Liver (tissue), 9 donors: ENCODE results near the gene PYGO2. TPM values are rescaled to one million over a fixed set of nuclear protein-coding genes. Genes with fewer than 3 reads are reported as not detected.
A peak's percentile ranks its signal among the peaks of the same experiment; 100 is the strongest.

ENCODE experiments used
- DNase-seq: peaks from one replicate; pipeline ENCODE4 v3.0.0-alpha.2; 2017; ENCODE audit warnings: low spot score
- H3K27ac ChIP-seq, 2 donors: one replicate each; pipeline ENCODE4 v1.7.0; 2013; ENCODE audit warnings: inconsistent platforms in 2 of 2, low read length in 2 of 2, control low read depth in 1 of 2, low read depth in 1 of 2, mild to moderate bottlenecking in 1 of 2
- H3K27me3 ChIP-seq, 4 donors: one replicate each; pipeline versions ENCODE4 v1.6.1 to v1.7.0; 2013; ENCODE audit warnings: low read length in 3 of 4, inconsistent platforms in 1 of 4, mild to moderate bottlenecking in 1 of 4, moderate library complexity in 1 of 4; ENCODE audit not compliant: control insufficient read depth in 4 of 4, insufficient read depth in 4 of 4
- H3K36me3 ChIP-seq, 4 donors: one replicate each; pipeline versions ENCODE4 v1.6.1 to v1.7.0; 2013; ENCODE audit warnings: low read length in 3 of 4, mild to moderate bottlenecking in 3 of 4, low read depth in 1 of 4, moderate library complexity in 1 of 4; ENCODE audit not compliant: control insufficient read depth in 4 of 4, insufficient read depth in 3 of 4
- H3K4me1 ChIP-seq, 4 donors: one replicate each; pipeline versions ENCODE4 v1.6.1 to v1.7.0; 2013; ENCODE audit warnings: low read length in 3 of 4, mild to moderate bottlenecking in 3 of 4, moderate library complexity in 1 of 4; ENCODE audit not compliant: control insufficient read depth in 4 of 4, insufficient read depth in 4 of 4
- H3K4me3 ChIP-seq, 3 donors: one replicate each; pipeline versions ENCODE4 v1.6.1 to v1.7.0; 2013; ENCODE audit warnings: low read length in 3 of 3, control low read depth in 1 of 3, low read depth in 1 of 3, mild to moderate bottlenecking in 1 of 3
- H3K9ac ChIP-seq, 2 donors: one replicate each; pipeline ENCODE4 v1.7.0; 2013; ENCODE audit warnings: low read length in 2 of 2, mild to moderate bottlenecking in 2 of 2, moderate library complexity in 2 of 2, control low read depth in 1 of 2, low read depth in 1 of 2
- H3K9me3 ChIP-seq, 4 donors: one replicate each; pipeline versions ENCODE4 v1.6.1 to v1.7.0; 2013; ENCODE audit warnings: low read length in 3 of 4; ENCODE audit not compliant: control insufficient read depth in 4 of 4
- ATF3 ChIP-seq: IDR thresholded peaks from 2 replicates; pipeline ENCODE4 v1.6.1; 2016; ENCODE audit warnings: antibody characterized with exemption
- CTCF ChIP-seq: fragments of 150-350 bp; IDR thresholded peaks from 2 replicates; pipeline ENCODE4 v1.5.1; 2017; ENCODE audit warnings: improper control_type of control experiment, low read depth, low read length; ENCODE audit not compliant: missing input control
- EGR1 ChIP-seq, 2 donors: IDR thresholded peaks; 2 replicates each; pipeline ENCODE4 v1.6.1; 2016 to 2018; ENCODE audit warnings: antibody characterized with exemption in 2 of 2, low read depth in 2 of 2
- FOXA1 ChIP-seq: IDR thresholded peaks from 2 replicates; pipeline ENCODE4 v1.6.1; 2016; ENCODE audit warnings: antibody characterized with exemption
- FOXA2 ChIP-seq: IDR thresholded peaks from 2 replicates; pipeline ENCODE4 v1.6.1; 2016; ENCODE audit warnings: antibody characterized with exemption
- GABPA ChIP-seq, 2 donors: IDR thresholded peaks in 1 of 2; conservative IDR thresholded peaks in 1 of 2; 2 replicates each; pipeline ENCODE4 v1.6.1; 2016; ENCODE audit warnings: antibody characterized with exemption in 2 of 2, mild to moderate bottlenecking in 1 of 2, moderate library complexity in 1 of 2
- HNF4A ChIP-seq, 2 donors: conservative IDR thresholded peaks; 2 replicates each; pipeline ENCODE4 v1.6.1; 2016; ENCODE audit warnings: antibody characterized with exemption in 2 of 2, mild to moderate bottlenecking in 2 of 2
- HNF4G ChIP-seq: IDR thresholded peaks from 2 replicates; pipeline ENCODE4 v1.6.1; 2016; ENCODE audit warnings: antibody characterized with exemption
- JUND ChIP-seq, 2 donors: IDR thresholded peaks; 2 replicates each; pipeline ENCODE4 v1.6.1; 2016; ENCODE audit warnings: antibody characterized with exemption in 2 of 2
- MAX ChIP-seq: IDR thresholded peaks from 2 replicates; pipeline ENCODE4 v1.6.1; 2016; ENCODE audit warnings: antibody characterized with exemption
- NR2F2 ChIP-seq: IDR thresholded peaks from 2 replicates; pipeline ENCODE4 v1.6.1; 2016; ENCODE audit warnings: antibody characterized with exemption
- RAD21 ChIP-seq, 2 donors: IDR thresholded peaks; 2 replicates each; pipeline ENCODE4 v1.6.1; 2016; ENCODE audit warnings: antibody characterized with exemption in 2 of 2, mild to moderate bottlenecking in 2 of 2
- REST ChIP-seq: IDR thresholded peaks from 2 replicates; pipeline ENCODE4 v1.6.1; 2016; ENCODE audit warnings: antibody characterized with exemption, mild to moderate bottlenecking
- RXRA ChIP-seq, 2 donors: IDR thresholded peaks; 2 replicates each; pipeline ENCODE4 v1.6.1; 2017 to 2018; ENCODE audit warnings: antibody characterized with exemption in 2 of 2, mild to moderate bottlenecking in 1 of 2
- SP1 ChIP-seq: IDR thresholded peaks from 2 replicates; pipeline ENCODE4 v1.6.1; 2018; ENCODE audit warnings: antibody characterized with exemption, mild to moderate bottlenecking
- TAF1 ChIP-seq: conservative IDR thresholded peaks from 2 replicates; pipeline ENCODE4 v1.6.1; 2016; ENCODE audit warnings: antibody characterized with exemption, mild to moderate bottlenecking
- YY1 ChIP-seq: IDR thresholded peaks from 2 replicates; pipeline ENCODE4 v1.6.1; 2016; ENCODE audit warnings: antibody characterized with exemption, mild to moderate bottlenecking
- ZBTB33 ChIP-seq: IDR thresholded peaks from 2 replicates; pipeline ENCODE4 v1.6.1; 2016; ENCODE audit warnings: antibody characterized with exemption
- WGBS: extraction: QIAGEN DNeasy Blood & Tissue Kit; methylation state at CpG from one replicate; pipeline ENCODE4 v1.1.7; 2013; 5-methylcytosine and 5-hydroxymethylcytosine counted together
- polyA plus RNA-seq, 2 donors: library from polyadenylated mRNA; stranded (reverse) in 1 of 2; unstranded in 1 of 2; fragments of 200-250 nt in 1 of 2; fragments of >200 nt in 1 of 2; fragmentation: Nextera tagmentation in 1 of 2; extraction: Ambion mirVana in 1 of 2; gene quantifications; one replicate each; pipeline versions ENCODE4 v1.2.1 to v1.2.3, GENCODE V29; 2013 to 2015
- total RNA-seq, 2 donors: library from RNA; depleted of rRNA; stranded (reverse); fragments of >200 nt; gene quantifications; one replicate each; pipeline ENCODE4 v1.2.3, GENCODE V29; 2014
- donor health status: healthy.
- donor health status: healthy.
- donor health status: healthy.
- donor health status: healthy.
- donor health status: healthy.

PYGO2 gene
- total and polyA plus RNA-seq, 4 donors, result 5.0 to 8.2 (median 7.0) TPM

- no peaks in the 10 kb centered on the region for H3K27me3 ChIP-seq
- no peaks in the 10 kb centered on the region for H3K36me3 ChIP-seq
- H3K9ac ChIP-seq, result peak overlapping the region; percentile 89 to 96
- H3K27ac ChIP-seq, result peak overlapping the region; percentile 87 to 99
- peak; percentile 55 for DNase-seq
- WGBS, result under 1% methylated on average over 37 of the region's 37 CpGs
- TF ChIP-seq HNF4G, result no peak
- no peak for TF ChIP-seq HNF4A (conservative IDR thresholded peaks at IDR 0.05)
- no peak for TF ChIP-seq CTCF
- TF ChIP-seq YY1, result no peak
- no peak for TF ChIP-seq RXRA (IDR thresholded peaks at IDR 0.05)
- no peak for TF ChIP-seq TAF1
- TF ChIP-seq ZBTB33, result no peak
- no peak for TF ChIP-seq SP1
- no peak for TF ChIP-seq RAD21 (IDR thresholded peaks at IDR 0.05)
- TF ChIP-seq ATF3, result no peak
- no peak for TF ChIP-seq REST
- no peak for TF ChIP-seq EGR1 (IDR thresholded peaks at IDR 0.05; ENCODE audit: low read depth in 2 of 2)
- TF ChIP-seq NR2F2, result no peak
- TF ChIP-seq FOXA1, result no peak
- no peak for TF ChIP-seq MAX
- no peak for TF ChIP-seq GABPA (IDR thresholded peaks at IDR 0.05 in 1 of 2, conservative IDR thresholded peaks at IDR 0.05 in 1 of 2)
- no peak for TF ChIP-seq FOXA2
- TF ChIP-seq JUND (IDR thresholded peaks at IDR 0.05), result no peak
- H3K9me3 ChIP-seq, result no peaks in the 10 kb centered on the region
- H3K4me3 ChIP-seq, result peak overlapping the region; percentile 73 to 94 (median 91)
- H3K4me1 ChIP-seq, result peaks cover 30 to 67% (median 55%) of the 10 kb centered on the region in 4 donors
Observed at GRCh38 chr1:155003227-155003765, 41.7 kb upstream of the PYGO2 start.
